HG03442 (cell line): ENCODE measurements around the gene LRRC56.

Source experiments
- ATAC-seq: cut with Tn5 transposase; IDR thresholded peaks from one replicate; pipeline ENCODE4 v1.9.1; 2021; ENCODE audit warnings: mild to moderate bottlenecking, moderate library complexity; ENCODE audit not compliant: unreplicated experiment

LRRC56 gene

DNA sequence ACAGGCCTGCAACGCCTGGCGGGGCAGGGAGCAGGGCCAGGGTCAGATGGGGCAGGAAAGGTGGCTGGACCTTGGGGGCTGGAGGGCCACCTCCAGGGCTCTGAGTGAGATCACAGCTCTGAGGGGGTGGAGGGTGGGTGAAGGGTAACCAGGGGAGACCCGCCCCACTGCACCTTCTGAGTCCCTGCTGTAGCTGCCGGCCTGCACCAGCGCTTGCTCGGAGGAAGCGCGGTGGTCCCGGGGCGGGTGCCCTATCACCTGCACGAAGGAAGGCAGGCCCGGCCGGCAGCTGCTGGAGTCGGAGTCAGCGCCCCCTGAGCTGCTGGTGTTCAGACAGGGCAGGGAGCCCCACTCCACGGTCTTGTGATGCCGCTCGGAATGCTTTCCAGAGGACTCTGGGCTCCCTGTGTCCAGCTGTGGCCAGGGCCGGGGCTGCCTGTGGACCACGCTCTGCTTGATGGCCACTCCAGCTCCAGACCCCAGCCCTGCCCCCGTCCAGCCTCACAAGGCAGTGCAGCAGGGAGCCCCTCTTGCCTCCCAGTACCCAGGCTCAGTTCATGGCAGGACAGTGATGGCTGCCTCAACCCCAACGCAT, 19.4 kb downstream of the LRRC56 start:
- ATAC-seq = no peak

DNA sequence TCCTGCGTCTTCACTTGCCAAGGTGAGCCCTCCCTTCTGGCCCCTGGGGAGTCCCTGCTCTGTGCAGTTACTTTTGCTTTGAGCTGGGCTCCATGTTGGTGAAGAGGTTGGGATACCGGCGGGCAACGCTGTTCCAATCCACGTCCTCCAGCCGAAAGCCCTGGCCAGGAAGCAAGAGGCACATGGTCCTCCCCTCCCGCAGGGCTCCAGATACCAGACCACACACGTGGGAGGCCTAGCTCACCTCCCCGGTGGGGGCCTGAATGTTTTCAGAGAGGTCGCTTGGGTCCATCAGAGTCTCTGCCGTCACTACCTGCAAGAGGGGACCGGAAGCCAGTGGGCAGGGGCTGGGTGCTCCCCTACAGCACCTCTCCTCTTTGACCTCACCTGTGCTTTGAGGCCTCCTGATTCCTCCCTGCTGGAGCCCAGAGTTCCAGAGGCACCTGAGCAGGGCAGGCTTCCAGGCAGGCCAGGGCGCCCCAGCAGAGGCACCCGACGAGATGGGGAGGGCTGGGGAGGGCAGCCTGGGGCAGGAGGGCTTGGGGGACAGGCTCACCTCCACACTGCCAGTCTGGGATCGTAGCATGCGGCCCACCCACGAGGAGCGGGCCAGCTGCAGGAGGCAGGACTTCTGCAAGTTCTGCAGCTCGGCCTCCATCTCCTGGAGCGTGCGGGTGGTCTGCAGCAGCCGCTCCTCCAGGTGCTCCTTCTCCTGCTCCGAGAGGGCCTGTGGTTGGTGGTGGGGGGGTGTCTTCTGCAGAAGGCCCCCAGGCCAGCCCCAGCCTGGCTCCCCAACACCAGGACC, 20.2 kb downstream of the LRRC56 start:
- no peak for ATAC-seq

DNA sequence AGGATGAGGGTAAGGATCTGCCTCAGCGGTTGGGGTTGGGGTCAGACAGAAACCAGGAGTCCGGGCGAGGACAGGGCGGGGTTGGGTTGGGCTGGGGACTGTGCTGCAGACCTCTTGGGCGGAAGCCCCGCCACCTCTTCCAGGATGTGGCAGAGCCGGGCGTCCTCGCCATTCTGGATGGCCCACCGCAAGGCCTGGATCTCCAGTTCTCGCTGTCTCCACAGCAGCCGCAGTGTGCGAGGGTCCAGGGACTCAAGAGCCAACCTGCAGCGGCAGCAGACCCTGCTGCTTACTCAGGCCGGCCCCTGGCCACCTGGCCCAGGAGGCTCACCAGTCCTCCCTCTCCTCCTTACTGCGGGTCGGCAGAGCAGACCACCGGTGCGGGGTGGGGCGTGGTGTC, 21.2 kb downstream of the LRRC56 start:
- ATAC-seq = no peak

DNA sequence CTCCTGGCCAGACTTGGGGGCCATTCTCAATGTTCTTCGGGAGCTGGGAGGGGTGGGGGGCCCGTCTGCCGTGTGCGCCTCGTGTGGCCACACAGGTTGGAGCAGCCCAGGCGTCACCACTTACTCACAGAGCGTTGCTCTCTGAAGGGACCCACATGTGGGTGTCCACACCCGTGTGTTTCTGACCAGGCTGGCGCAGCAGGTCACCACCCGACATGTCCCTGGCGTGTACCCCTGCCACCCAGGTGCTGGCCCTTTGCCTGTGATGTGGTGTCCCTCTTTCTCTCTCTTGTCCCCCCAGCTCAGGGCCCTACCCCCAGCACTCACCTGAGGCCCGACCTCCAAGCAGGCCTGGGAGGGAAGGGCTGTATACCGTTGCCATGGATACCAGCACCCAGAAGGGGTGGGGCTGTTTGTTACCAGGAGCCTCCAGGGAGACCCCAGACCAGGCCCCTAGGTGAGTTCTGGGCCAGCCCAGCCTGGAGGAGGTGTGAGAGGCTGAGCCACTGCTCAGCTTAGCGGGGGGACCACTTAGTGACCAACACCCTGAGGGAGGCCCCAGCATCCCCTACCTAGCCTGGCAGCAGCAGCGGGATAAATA, 21.8 kb downstream of the LRRC56 start:
- no peak for ATAC-seq

DNA sequence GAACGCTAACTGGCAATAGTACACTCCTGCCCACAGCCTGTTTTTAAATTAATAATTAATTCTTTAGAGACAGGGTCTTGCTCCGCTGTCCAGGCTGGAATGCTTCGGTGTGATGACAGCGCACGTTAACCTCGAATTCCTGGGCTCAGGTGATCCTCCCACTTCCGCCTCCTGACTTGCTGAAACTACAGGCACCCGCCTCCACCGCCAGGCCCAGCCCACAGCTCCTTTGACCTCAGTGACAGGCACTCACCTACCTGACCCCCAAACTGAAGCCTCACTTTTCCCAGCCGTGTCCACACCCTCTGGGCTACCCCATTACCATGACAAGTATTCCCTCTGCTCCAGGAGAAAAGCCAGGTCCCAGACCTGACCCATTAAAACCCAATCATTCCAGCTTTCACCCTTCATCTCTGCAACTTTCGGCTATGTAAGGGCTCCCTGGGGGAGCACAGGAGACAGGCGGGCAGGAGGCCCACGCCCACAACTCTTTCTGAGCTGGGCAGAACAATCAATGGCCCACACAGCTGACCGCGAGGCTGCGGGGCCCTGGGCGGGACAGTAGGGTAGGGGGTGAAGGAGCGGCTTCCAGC, 22.5 kb downstream of the LRRC56 start:
- no peak for ATAC-seq

DNA sequence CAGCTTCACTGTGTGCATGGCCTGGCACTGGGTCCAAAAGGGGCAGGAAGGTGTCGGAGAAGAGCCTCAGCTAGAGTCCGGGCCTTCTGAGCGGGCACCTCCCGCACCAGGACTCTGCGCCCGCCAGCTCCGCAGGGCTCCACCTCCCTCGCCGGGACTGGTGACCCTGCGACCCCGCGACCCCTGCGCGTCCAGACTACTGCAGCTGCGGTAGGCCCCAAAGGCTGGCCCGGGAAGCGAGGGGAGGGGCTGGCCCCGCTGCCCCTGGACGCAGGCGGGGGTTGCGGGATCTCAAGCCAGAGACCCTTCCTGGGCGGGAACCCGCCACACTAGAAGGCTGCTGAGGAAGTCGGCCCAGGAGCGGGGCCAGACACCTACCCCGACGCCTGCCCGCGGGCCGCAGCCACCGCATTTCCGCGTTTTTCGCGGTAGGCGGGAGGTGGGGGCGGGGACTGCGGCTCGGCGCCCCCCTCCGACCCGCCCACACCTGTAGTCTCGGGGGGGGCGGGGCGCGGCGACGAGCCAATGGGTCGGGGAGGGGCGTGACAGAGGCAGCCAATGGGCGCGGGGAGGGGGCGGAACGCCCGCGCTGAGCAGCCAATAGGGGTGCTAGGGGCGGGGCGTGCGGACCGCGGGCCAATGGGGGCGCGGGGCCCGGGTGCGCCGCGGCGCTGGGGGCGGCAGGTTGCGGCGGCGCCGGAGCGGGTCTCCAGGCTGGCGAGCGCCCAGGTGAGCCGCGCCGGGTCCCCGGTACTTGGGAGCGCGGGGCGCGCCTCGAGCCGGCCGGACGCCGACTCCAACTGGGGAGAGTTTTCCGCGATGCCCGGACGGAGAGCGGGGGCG, 23.2 kb downstream of the LRRC56 start, which contains the start of the genes LMNTD2 and RASSF7:
Gene LMNTD2, minus strand, starts transcription at position 434 of the 843 bp plus-strand sequence. Its CDS starts 22 bp downstream, at position 412.
Gene RASSF7, plus strand, starts transcription at position 666 of the 843 bp plus-strand sequence. CDS start 799 bp downstream, outside the sequence.
- ATAC-seq = peak; percentile 76

DNA sequence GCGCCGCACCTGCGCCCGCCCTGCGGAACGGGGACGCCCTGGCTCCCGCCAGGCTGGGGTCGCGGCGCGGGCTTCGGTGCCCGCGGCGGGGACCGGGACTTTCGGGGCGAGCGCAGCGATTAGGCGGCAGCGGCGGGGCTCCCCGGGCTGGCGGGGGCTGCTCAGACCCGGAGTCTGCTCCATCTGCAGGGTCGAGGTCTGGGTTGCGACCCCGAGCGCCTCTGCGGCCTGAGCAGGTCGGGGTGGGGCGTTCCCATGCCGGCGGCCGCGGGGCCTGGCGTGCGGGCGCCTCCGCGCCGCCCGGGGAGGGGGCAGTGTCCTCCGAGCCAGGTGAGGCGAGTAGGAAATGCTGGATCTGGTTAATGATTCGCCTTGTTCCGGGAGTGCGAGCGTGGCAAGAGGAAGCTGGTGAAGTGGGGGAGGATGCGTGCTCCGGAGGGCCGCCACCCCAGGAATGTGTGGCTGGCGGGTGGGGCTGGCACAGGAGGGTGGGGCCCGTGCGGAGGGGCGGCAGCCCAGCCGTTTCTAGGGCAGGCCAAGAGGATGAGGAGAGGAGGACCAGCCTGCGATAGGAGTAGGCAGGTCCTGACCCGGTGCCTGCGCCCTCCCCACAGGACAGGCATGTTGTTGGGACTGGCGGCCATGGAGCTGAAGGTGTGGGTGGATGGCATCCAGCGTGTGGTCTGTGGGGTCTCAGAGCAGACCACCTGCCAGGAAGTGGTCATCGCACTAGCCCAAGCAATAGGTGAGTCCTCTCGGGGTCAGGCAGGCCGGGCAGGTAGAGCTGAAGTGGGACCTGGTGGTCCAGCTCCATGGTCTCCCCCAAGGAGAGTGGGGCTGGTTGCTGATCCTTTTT, 24.0 kb downstream of the LRRC56 start:
- ATAC-seq = peak; percentile 34

DNA sequence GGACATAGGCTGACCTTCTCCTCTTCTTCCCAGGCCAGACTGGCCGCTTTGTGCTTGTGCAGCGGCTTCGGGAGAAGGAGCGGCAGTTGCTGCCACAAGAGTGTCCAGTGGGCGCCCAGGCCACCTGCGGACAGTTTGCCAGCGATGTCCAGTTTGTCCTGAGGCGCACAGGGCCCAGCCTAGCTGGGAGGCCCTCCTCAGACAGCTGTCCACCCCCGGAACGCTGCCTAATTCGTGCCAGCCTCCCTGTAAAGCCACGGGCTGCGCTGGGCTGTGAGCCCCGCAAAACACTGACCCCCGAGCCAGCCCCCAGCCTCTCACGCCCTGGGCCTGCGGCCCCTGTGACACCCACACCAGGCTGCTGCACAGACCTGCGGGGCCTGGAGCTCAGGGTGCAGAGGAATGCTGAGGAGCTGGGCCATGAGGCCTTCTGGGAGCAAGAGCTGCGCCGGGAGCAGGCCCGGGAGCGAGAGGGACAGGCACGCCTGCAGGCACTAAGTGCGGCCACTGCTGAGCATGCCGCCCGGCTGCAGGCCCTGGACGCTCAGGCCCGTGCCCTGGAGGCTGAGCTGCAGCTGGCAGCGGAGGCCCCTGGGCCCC, 24.8 kb downstream of the LRRC56 start:
- ATAC-seq = no peak

DNA sequence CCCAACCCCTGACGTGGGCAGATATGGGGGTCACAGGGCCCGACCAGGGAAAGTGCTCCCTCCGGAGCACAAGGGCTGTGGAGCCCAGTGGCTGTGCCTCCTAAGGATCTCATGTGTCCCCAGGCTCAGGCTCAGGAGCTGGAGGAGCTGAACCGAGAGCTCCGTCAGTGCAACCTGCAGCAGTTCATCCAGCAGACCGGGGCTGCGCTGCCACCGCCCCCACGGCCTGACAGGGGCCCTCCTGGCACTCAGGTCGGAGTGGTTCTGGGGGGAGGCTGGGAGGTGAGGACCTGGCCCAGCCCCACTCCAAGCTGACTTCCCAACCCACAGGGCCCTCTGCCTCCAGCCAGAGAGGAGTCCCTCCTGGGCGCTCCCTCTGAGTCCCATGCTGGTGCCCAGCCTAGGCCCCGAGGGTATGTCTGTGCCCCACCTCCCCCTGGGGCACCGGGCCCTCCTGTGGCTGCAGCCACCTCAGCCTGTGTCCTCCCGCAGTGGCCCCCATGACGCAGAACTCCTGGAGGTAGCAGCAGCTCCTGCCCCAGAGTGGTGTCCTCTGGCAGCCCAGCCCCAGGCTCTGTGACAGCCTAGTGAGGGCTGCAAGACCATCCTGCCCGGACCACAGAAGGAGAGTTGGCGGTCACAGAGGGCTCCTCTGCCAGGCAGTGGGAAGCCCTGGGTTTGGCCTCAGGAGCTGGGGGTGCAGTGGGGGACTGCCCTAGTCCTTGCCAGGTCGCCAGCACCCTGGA, 25.9 kb downstream of the LRRC56 start:
- no peak for ATAC-seq

DNA sequence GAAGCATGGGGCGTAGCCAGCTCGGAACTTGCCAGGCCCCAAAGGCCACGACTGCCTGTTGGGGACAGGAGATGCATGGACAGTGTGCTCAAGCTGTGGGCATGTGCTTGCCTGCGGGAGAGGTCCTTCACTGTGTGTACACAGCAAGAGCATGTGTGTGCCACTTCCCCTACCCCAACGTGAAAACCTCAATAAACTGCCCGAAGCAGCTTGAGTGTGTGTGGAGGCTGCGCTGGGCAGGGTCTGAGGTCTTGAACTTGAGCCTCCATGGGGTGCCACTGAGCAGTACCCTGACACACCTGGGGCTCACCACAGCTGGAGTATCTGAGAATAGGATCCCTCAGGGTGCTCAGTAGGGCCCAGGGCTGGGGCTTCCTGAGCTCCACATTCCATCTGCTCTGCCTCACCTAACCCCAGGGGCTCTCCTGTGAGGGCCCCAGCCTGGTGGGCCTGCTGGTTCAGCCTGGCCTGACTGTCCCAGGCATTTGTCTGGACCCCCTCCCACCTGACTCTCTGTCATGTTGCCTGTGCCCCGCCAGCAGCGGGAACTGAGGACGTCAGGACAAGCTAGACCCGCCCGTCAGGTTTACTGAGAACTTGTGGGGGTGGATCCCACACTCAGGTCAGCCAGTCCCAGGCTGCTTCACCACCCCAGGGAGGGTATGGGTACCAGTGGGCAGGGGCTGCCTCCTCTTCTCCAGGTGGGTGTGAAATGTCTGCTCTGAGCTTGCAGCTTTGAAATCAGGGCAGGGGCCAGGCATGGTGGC, 26.7 kb downstream of the LRRC56 start:
- no peak for ATAC-seq

DNA sequence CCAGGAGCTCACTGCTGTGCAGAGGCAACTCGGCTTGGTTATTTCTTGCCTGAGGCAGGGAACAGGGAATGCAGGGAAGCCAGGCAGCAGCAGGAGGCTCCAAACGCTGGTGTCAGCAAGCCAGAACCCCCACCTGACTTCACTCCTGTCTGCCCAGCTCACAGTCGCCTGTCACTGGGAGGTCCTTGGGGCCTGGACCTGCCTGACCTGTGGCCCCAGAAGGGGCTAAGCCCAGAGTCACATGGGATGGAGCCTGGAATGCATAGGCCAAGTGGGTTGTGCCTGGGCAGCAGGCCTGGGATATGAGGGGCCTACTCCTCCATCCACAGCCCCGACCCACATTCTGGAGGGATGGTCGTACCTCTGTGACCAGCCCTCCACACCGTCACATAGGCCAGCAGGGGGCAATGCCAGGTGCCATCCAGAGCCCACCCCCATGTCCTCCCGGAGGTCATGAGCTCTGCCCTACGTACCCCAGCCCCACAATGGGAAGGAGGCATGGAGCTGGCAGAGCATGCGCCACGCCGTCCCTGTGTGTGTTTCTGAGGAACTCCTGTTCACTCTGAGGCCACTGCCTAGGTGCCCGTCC, 28.7 kb downstream of the LRRC56 start:
- no peak for ATAC-seq

DNA sequence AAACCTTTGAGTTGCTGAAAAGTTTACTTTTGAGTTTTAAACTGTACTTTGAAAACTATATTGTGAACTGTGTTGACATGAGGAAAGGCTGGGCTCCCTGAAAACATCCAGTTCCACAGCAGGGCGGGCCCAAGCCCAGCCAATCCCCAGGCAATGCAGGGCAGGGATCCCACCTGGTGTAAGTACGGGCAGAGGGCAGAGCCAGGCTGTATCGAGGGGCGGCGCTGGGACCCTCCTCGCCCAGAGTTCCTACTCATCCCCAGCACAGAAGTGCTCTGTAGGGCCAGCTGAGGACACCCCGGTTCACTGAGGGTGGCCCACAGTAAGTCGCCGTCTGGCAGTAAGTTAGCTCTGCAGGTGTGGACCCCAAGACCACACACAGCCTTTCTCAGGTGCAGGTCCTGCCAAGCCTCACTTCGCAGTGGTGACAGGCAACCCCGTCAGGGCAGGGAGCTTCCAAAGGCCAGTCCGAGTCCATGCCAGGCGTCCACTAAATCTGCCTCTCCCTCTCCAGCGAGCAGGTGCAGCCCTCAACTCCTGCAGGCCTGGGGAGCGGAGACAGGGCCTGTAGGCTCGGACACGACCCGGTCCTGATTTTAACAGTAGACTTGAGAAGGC, 29.8 kb downstream of the LRRC56 start:
- ATAC-seq = no peak

DNA sequence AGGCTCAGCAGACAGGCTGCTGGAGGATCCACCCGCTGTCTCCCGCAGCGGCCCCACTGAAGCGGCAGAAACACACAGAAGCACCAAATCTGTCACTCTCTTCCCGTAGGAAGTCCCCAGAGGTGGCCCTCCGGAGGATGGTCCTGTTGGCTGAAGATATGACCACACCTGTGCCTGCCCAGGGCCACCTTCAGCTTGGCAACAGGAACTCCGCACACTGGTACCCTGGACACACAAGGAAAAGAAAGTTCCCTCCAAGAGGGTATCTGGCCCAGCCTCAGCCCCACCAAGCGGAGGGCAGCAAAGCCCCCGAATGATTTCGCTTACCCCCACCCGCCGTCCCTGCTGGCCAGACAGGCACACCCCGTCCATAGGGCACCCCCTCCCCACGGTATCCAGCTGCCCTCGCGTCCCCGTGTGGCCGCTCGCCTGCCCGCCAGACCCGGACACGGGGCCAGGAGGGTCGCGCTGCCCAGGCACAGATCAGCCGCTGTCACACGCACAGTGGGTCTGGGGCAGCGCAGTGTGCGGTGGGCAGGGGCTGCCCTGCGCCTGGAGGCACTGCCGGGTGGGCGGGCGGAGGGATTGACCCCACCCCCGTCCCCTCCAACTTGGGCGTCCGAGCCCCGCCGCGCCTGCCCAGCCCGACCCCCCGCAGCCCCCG, 30.4 kb downstream of the LRRC56 start:
- ATAC-seq = no peak

DNA sequence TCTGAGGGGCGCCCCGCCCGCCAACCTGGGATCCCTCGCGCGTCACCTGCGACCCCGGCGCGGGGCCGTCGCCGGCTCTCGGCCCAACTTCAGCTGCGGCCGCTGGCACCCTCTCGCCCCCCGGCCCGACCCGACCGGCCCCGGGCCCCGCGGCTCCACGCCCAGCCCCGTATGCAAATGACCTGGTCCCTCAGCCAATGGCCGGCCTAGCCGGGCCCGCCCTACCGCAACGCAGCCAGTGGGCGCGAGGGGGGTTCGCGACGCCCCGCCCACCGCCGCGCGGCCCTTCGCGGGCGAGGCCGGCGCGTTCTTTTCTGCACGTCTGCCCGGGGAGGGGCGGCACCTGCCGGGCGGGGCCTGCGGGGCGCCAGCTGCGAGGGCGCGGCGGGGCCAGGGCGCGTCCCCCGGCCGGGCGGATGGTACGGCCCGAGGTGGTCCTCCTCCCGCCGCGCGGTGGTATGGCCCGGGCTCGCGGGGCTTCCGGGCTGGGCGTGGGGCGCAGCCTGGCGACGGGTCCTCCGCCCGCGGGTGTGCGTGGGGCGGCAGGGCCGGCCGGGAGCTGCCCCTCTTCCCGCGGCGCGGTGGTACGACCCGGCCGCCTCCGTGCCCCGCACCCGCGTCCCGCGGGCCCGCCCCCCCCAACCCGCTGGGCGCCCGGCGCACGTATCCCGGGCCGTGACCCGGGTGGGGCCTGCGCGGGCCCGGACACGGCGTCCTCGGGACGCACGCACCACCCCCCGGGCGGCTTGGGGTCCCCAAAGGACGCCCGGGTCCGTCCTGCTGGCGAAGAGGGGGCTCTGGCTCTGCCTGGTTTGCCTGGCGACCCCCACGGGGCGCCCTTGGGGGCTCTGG, 31.2 kb downstream of the LRRC56 start:
- peak; percentile 83 for ATAC-seq

DNA sequence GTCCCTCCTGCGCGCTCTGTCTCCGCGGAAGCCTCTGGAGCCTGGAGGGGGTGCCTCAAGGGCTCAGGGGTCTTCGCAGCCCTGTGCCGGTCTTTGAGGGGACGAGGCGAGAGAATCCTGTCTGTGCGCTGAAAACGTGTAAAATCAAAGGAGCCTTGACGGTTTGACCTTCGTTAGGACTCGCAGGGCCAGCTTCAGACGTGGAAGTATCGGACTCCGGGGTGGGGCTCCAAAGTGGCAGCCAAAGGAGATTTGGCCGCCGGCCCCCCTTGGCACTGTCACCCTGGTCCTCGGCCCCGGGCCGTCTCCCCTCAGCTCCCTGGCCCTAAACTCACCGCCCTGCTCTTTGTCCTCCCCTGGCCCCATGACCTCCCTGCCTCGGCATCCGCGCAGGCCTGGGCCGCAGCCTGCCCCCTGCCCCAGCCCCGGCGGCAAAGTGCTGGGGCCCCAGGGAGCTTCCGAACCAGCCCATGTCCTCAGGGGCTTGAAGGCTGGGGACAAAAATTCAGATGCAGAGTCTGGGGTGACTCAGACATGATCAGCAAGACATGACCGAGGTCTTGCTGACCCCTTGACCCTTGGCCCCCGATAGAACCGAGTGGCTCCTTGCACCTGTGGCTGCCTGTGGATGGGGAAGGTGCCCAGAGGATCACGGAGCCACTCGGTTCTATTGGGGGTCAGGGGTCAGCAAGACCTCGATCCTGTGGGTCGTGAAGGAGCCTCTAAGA, 32.0 kb downstream of the LRRC56 start:
- ATAC-seq = no peak
